Measurements from ENCODE around the gene RILPL2. TPM values are rescaled to one million over a fixed set of nuclear protein-coding genes. Genes with fewer than 3 reads are reported as not detected.
A peak's percentile ranks its signal among the peaks of the same experiment; 100 is the strongest.
"Not testable (repeated sequence)": the region's sequence is repeated elsewhere in the genome, so short reads cannot be mapped to it uniquely, and the experiment has no call there.

RILPL2 gene
- total RNA-seq, 1 donor from 2014 or later, result 9.6 TPM

GRCh38 chr12:123388951-123389559, 47.4 kb downstream of the RILPL2 start:
- DNase-seq (ENCODE audit: extremely low spot score in 2 of 2), result no peak
- Histone ChIP-seq H3K9me3 (no peaks in the 10 kb centered on the region), H3K36me3 (peaks cover 0 to 9% of the 10 kb centered on the region in 2 donors), H3K4me3 (peak overlapping the region; percentile 66 to 84), H3K27ac (peak overlapping the region; percentile 85), H3K27me3 (no peaks in the 10 kb centered on the region), H3K4me1 (peaks cover 69% of the 10 kb centered on the region)
- intact Hi-C loops (cut with DNase I), result loop anchor here (10.0 kb wide), 1 partner anchor 124 kb away; no protein-coding TSS in a partner anchor
- TF ChIP-seq POLR2AphosphoS5 (IDR thresholded peaks at IDR 0.05; ENCODE audit: insufficient read depth in 1 of 2, low read depth in 1 of 2) (no peak), POLR2A (IDR thresholded peaks at IDR 0.05) (peak in 1 of 2 donors; percentile 31)

- Histone ChIP-seq H3K27me3 (no peaks in the 10 kb centered on the region), H3K9me3 (no peaks in the 10 kb centered on the region), H3K4me3 (peak overlapping the region; percentile 49 to 63), H3K27ac (peak overlapping the region; percentile 74), H3K36me3 (peaks cover 0 to 9% of the 10 kb centered on the region in 2 donors), H3K4me1 (peaks cover 63% of the 10 kb centered on the region)
- intact Hi-C loops (cut with DNase I), result loop anchor here (10.0 kb wide), 1 partner anchor 124 kb away; no protein-coding TSS in a partner anchor
- no peak for DNase-seq (ENCODE audit: extremely low spot score in 2 of 2)
- peak in 1 of 2 donors; percentile 61 for TF ChIP-seq POLR2AphosphoS5 (IDR thresholded peaks at IDR 0.05; ENCODE audit: insufficient read depth in 1 of 2, low read depth in 1 of 2)
- peak in 1 of 3 experiments; percentile 22 for TF ChIP-seq CTCF (IDR thresholded peaks at IDR 0.05)
- no peak for TF ChIP-seq POLR2A (IDR thresholded peaks at IDR 0.05)
Measured at GRCh38 chr12:123388177-123388950, 48.1 kb downstream of the RILPL2 start.

GRCh38 chr12:123387508-123388176, 48.8 kb downstream of the RILPL2 start:
- peak overlapping the region; percentile 74 for H3K27ac ChIP-seq
- intact Hi-C loops (cut with DNase I), result loop anchor here (10.0 kb wide), 1 partner anchor 123 kb away; no protein-coding TSS in a partner anchor
- H3K4me3 ChIP-seq, result peak overlapping the region; percentile 49 to 63
- H3K36me3 ChIP-seq, result peaks cover 0 to 9% of the 10 kb centered on the region in 2 donors
- H3K4me1 ChIP-seq, result peaks cover 61% of the 10 kb centered on the region
- no peak for TF ChIP-seq POLR2AphosphoS5 (IDR thresholded peaks at IDR 0.05; ENCODE audit: insufficient read depth in 1 of 2, low read depth in 1 of 2)
- no peak for TF ChIP-seq CTCF (IDR thresholded peaks at IDR 0.05)
- TF ChIP-seq POLR2A (IDR thresholded peaks at IDR 0.05), result no peak
- H3K9me3 ChIP-seq, result no peaks in the 10 kb centered on the region
- no peak for DNase-seq (ENCODE audit: extremely low spot score in 2 of 2)
- H3K27me3 ChIP-seq, result no peaks in the 10 kb centered on the region

GRCh38 chr12:123385536-123385935, 50.9 kb downstream of the RILPL2 start:
- intact Hi-C loops (cut with DNase I), result loop anchor here (10.0 kb wide), 1 partner anchor 121 kb away; no protein-coding TSS in a partner anchor
- not testable (repeated sequence) for DNase-seq (ENCODE audit: extremely low spot score in 2 of 2)

GRCh38 chr12:123384994-123385376, 51.5 kb downstream of the RILPL2 start:
- TF ChIP-seq POLR2AphosphoS5 (IDR thresholded peaks at IDR 0.05; ENCODE audit: insufficient read depth in 1 of 2, low read depth in 1 of 2) (no peak), POLR2A (IDR thresholded peaks at IDR 0.05) (no peak), CTCF (IDR thresholded peaks at IDR 0.05) (no peak)
- H3K27me3 ChIP-seq, result no peaks in the 10 kb centered on the region
- H3K9me3 ChIP-seq, result no peaks in the 10 kb centered on the region
- intact Hi-C loops (cut with DNase I), result loop anchor here (10.0 kb wide), 1 partner anchor 120 kb away; no protein-coding TSS in a partner anchor
- DNase-seq (ENCODE audit: extremely low spot score in 2 of 2), result no peak
- H3K4me1 ChIP-seq, result peaks cover 35% of the 10 kb centered on the region
- H3K27ac ChIP-seq, result no peak overlapping the region
- peak overlapping the region; percentile 60 to 88 for H3K4me3 ChIP-seq
- no peaks in the 10 kb centered on the region for H3K36me3 ChIP-seq

More at GRCh38 chr12:123385536-123385935, 50.9 kb downstream of the RILPL2 start:
- not testable (repeated sequence) for H3K27me3 ChIP-seq, H3K27ac ChIP-seq, H3K36me3 ChIP-seq, H3K4me3 ChIP-seq, H3K9me3 ChIP-seq
- H3K4me1 ChIP-seq, result peaks cover 40% of the 10 kb centered on the region

All from vagina (tissue), 2 donors.